Activated effector memory CD4-positive, alpha-beta T cell treated with anti-CD3 and anti-CD28 coated beads, Interleukin-2, amount 50 U/mL, for 16 hours (primary cell): ENCODE measurements around the gene FCGR1A.
"Not testable (repeated sequence)": the region's sequence is repeated elsewhere in the genome, so short reads cannot be mapped to it uniquely, and the experiment has no call there.

Experiments used
- DNase-seq: peaks from one replicate; pipeline ENCODE4 v3.0.0-alpha.2; 2020

The FCGR1A gene

GRCh38 chr1:149841149-149841548 is 58.7 kb downstream of the FCGR1A start:
- not testable (repeated sequence) for DNase-seq
